Endodermal cell (in vitro differentiated cells): ENCODE results near the gene DTNB. TPM values are rescaled to one million over a fixed set of nuclear protein-coding genes. Genes with fewer than 3 reads are reported as not detected.
A peak's percentile ranks its signal among the peaks of the same experiment; 100 is the strongest.

Experiments
- DNase-seq: peaks from one replicate; pipeline ENCODE4 v3.0.0-alpha.2; 2017
- H3K27ac ChIP-seq: 2 replicates; pipeline ENCODE4 v1.5.1; 2013; ENCODE audit warnings: mild to moderate bottlenecking, low read depth, low read length, moderate library complexity
- H3K27me3 ChIP-seq: 2 replicates; pipeline ENCODE4 v1.6.1; 2013; ENCODE audit warnings: mild to moderate bottlenecking, low read length, moderate library complexity; ENCODE audit not compliant: insufficient read depth, control insufficient read depth, poor library complexity, severe bottlenecking
- H3K36me3 ChIP-seq: 2 replicates; pipeline ENCODE4 v1.7.0; 2013; ENCODE audit warnings: mild to moderate bottlenecking, low read length, moderate library complexity; ENCODE audit not compliant: control insufficient read depth, insufficient read depth
- H3K4me1 ChIP-seq: one replicate; pipeline ENCODE4 v1.7.0; 2013; ENCODE audit warnings: low read length; ENCODE audit not compliant: control insufficient read depth, insufficient read depth
- H3K4me3 ChIP-seq: 2 replicates; pipeline ENCODE4 v1.5.1; 2013; ENCODE audit warnings: mild to moderate bottlenecking, low read length, moderate library complexity
- H3K9ac ChIP-seq: 2 replicates; pipeline ENCODE4 v1.6.1; 2013; ENCODE audit warnings: mild to moderate bottlenecking, low read length, moderate library complexity; ENCODE audit not compliant: poor library complexity, severe bottlenecking; ENCODE audit errors: extremely low read depth
- H3K9me3 ChIP-seq: 2 replicates; pipeline ENCODE4 v1.6.1; 2013; ENCODE audit warnings: mild to moderate bottlenecking, low read length, moderate library complexity; ENCODE audit not compliant: control insufficient read depth
- H3K27ac Mint-ChIP-seq: 2 replicates; pipeline ENCODE4 v1.8.0; 2020; ENCODE audit warnings: mixed read lengths
- H3K27me3 Mint-ChIP-seq: 2 replicates; pipeline ENCODE4 v1.8.0; 2021; ENCODE audit warnings: mild to moderate bottlenecking, mixed read lengths; ENCODE audit not compliant: insufficient read depth
- H3K36me3 Mint-ChIP-seq: 2 replicates; pipeline ENCODE4 v1.8.0; 2020; ENCODE audit warnings: low read depth, mixed read lengths
- H3K4me1 Mint-ChIP-seq: 2 replicates; pipeline ENCODE4 v1.8.0; 2020; ENCODE audit warnings: mixed read lengths
- H3K4me3 Mint-ChIP-seq: 2 replicates; pipeline ENCODE4 v1.8.0; 2020; ENCODE audit warnings: mild to moderate bottlenecking, moderate library complexity, mixed read lengths
- H3K9me3 Mint-ChIP-seq: 2 replicates; pipeline ENCODE4 v1.8.0; 2020; ENCODE audit warnings: mild to moderate bottlenecking, mixed read lengths
- WGBS, 2 experiments: methylation state at CpG; one replicate each; pipeline versions ENCODE4 v1.1.5 to v1.1.7; 2013; ENCODE audit warnings: missing lambda C conversion rate in 2 of 2, mixed read lengths in 1 of 2; ENCODE audit not compliant: insufficient coverage in 1 of 2, insufficient read length in 1 of 2; 5-methylcytosine and 5-hydroxymethylcytosine counted together
- total RNA-seq, 2 donors: library from RNA; stranded (reverse); fragmentation: NEBNext Ultra II Directional in 1 of 2; extraction: Animal tissue kit (Norgen Biotek cat#: 25700) in 1 of 2; gene quantifications; 2 replicates in 1 of 2; 3 replicates in 1 of 2; pipeline ENCODE4 v1.2.1, GENCODE V29; 2021
- TF ChIP-seq, protein P1 (sequence below): fragments of 200-600 bp; sonication (generic); conservative IDR thresholded peaks from 2 replicates; pipeline ENCODE4 v1.5.0; 2021; ENCODE audit warnings: antibody characterized with exemption, mild to moderate bottlenecking

The DTNB gene
- total RNA-seq, 2 donors from 2014 or later = 38.8 to 48.7 TPM

DNA sequence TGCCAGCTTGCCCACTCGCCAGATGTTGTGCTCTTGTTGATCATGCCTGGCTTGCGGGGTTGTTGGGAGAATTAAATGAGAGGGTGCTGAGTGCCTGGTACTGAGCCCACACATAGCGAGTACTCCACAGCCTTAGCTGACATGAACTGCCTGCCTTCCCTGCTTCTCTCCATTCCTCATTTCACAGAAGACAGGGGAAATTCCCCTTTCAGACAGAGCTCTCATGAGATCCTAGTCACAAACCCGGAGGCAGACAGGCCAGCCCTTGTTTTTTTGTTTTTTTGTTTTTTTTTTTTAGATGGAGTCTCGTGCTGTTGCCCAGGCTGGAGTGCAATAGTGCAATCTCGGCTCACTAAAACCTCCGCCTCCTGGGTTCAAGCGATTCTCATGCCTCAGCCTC lies 314.5 kb downstream of the DTNB start:
- DNase-seq = no peak
- Histone ChIP-seq H3K9ac (no peak overlapping the region), H3K4me1 (no peaks in the 10 kb centered on the region), H3K4me3 (no peak overlapping the region), H3K9me3 (no peaks in the 10 kb centered on the region), H3K27me3 (peaks cover 17% of the 10 kb centered on the region), H3K27ac (no peak overlapping the region), H3K36me3 (no peaks in the 10 kb centered on the region)
- H3K9me3 Mint-ChIP-seq = peaks cover 5% of the 10 kb centered on the region
- H3K4me3 Mint-ChIP-seq = no peak overlapping the region
- no peaks in the 10 kb centered on the region for H3K36me3 Mint-ChIP-seq
- peaks cover 52% of the 10 kb centered on the region for H3K27me3 Mint-ChIP-seq
- H3K27ac Mint-ChIP-seq = no peak overlapping the region
- WGBS, 2 experiments = 92 to 94% methylated on average over 6 to 8 of the region's 8 CpGs
- H3K4me1 Mint-ChIP-seq = peaks cover 7% of the 10 kb centered on the region
- TF ChIP-seq, protein P1, sequence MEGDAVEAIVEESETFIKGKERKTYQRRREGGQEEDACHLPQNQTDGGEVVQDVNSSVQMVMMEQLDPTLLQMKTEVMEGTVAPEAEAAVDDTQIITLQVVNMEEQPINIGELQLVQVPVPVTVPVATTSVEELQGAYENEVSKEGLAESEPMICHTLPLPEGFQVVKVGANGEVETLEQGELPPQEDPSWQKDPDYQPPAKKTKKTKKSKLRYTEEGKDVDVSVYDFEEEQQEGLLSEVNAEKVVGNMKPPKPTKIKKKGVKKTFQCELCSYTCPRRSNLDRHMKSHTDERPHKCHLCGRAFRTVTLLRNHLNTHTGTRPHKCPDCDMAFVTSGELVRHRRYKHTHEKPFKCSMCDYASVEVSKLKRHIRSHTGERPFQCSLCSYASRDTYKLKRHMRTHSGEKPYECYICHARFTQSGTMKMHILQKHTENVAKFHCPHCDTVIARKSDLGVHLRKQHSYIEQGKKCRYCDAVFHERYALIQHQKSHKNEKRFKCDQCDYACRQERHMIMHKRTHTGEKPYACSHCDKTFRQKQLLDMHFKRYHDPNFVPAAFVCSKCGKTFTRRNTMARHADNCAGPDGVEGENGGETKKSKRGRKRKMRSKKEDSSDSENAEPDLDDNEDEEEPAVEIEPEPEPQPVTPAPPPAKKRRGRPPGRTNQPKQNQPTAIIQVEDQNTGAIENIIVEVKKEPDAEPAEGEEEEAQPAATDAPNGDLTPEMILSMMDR = no peak

DNA sequence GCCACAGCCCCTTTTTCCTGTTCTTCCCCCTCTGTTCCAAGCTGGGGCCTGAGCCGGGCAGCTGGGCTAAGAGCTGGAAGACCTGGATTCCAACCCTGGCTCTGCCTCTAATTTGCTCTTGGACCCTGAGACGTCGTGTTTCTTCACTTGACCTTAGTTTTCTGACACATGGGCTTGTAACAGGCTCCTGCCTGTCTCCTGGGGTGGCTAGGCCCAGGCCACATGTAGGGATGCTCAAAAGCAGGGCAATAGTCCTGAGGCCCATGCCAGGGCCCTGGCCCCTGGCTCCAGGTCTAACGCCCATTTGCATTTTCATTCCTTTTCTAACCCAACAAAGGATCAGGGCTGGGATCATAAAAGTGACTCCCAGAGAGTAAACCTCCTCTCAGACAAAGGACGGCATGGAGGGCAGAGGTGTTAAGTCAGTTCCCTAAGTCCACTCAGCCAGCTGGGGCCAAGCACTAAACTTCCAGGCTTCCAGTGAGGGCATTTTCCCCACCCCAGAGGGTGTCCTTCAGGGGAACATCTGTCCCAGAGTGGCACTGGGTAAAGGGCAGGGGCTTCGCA lies 315.0 kb downstream of the DTNB start:
- Mint-ChIP-seq H3K4me1 (peaks cover 7% of the 10 kb centered on the region), H3K27me3 (peaks cover 47% of the 10 kb centered on the region), H3K36me3 (no peaks in the 10 kb centered on the region), H3K27ac (no peak overlapping the region), H3K9me3 (peaks cover 5% of the 10 kb centered on the region), H3K4me3 (no peak overlapping the region)
- Histone ChIP-seq H3K4me3 (no peak overlapping the region), H3K27ac (no peak overlapping the region), H3K4me1 (no peaks in the 10 kb centered on the region), H3K9ac (no peak overlapping the region), H3K9me3 (no peaks in the 10 kb centered on the region), H3K36me3 (no peaks in the 10 kb centered on the region), H3K27me3 (peaks cover 14% of the 10 kb centered on the region)
- 84 to 91% methylated on average over 5 to 6 of the region's 6 CpGs for WGBS, 2 experiments
- peak; percentile 42 for DNase-seq
- TF ChIP-seq, protein P1 = no peak

DNA sequence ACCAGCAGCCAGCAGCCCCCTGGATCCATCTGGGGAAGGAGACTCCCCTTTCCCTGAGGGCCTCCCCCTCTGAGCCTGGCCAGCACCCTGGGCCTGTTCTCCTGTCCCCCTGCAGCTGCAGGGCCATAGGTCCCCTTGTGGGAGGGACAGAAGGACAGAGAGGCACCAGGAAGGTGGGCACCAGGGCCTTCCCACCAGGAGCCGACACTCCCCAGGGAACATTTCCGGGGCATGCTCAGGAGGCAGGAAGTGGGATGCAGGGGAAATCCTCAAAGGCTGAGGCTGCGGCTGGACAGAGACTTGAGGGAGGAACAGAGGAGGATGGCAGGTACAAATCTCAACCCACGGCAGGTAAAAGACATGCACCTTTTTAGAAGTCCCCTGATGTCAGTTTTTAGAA lies 317.3 kb downstream of the DTNB start:
- Histone ChIP-seq H3K9ac (no peak overlapping the region), H3K27ac (no peak overlapping the region), H3K4me1 (no peaks in the 10 kb centered on the region), H3K9me3 (no peaks in the 10 kb centered on the region), H3K4me3 (no peak overlapping the region), H3K36me3 (no peaks in the 10 kb centered on the region), H3K27me3 (peaks cover 13% of the 10 kb centered on the region)
- DNase-seq = no peak
- TF ChIP-seq, protein P1 = no peak
- H3K9me3 Mint-ChIP-seq = peaks cover 5% of the 10 kb centered on the region
- peaks cover 40% of the 10 kb centered on the region for H3K27me3 Mint-ChIP-seq
- no peaks in the 10 kb centered on the region for H3K4me1 Mint-ChIP-seq
- WGBS, 2 experiments = 85 to 89% methylated on average over 4 of the region's 4 CpGs
- no peak overlapping the region for H3K4me3 Mint-ChIP-seq
- no peak overlapping the region for H3K27ac Mint-ChIP-seq
- H3K36me3 Mint-ChIP-seq = no peaks in the 10 kb centered on the region
